Loucy (cell line): ENCODE data around the gene ATP13A3.

Experiments
- CTCF ChIP-seq: fragments of 200-600 bp; sonication (generic); conservative IDR thresholded peaks from 2 replicates; pipeline ENCODE4 v1.5.1; 2014; ENCODE audit warnings: mild to moderate bottlenecking, antibody characterized with exemption, low read length
- EZH2phosphoT487 ChIP-seq: fragments of 200-600 bp; IDR thresholded peaks from 2 replicates; pipeline ENCODE4 v1.6.1; 2018; ENCODE audit warnings: antibody characterized with exemption, mild to moderate bottlenecking, moderate library complexity, borderline replicate concordance

- no peak for TF ChIP-seq CTCF
- TF ChIP-seq EZH2phosphoT487: no peak
These were observed 45.8 kb upstream of the ATP13A3 start for GRCh38 chr3:194532591-194532990.
